IPS-18c (cell line): Measurements from ENCODE around the gene TSPEAR.

Experiments used
- H3K4me3 ChIP-seq: 2 replicates; pipeline ENCODE4 v1.7.0; 2013; ENCODE audit warnings: low read depth, mild to moderate bottlenecking, low read length, moderate library complexity; ENCODE audit not compliant: insufficient read depth
- H3K9me3 ChIP-seq: one replicate; pipeline ENCODE4 v1.6.1; 2013; ENCODE audit warnings: mild to moderate bottlenecking, low read length, moderate library complexity; ENCODE audit not compliant: control insufficient read depth, insufficient read depth

TSPEAR gene

GRCh38 chr21:44533891-44534627 lies 177.3 kb downstream of the TSPEAR start:
- no peaks in the 10 kb centered on the region for H3K9me3 ChIP-seq

DNA sequence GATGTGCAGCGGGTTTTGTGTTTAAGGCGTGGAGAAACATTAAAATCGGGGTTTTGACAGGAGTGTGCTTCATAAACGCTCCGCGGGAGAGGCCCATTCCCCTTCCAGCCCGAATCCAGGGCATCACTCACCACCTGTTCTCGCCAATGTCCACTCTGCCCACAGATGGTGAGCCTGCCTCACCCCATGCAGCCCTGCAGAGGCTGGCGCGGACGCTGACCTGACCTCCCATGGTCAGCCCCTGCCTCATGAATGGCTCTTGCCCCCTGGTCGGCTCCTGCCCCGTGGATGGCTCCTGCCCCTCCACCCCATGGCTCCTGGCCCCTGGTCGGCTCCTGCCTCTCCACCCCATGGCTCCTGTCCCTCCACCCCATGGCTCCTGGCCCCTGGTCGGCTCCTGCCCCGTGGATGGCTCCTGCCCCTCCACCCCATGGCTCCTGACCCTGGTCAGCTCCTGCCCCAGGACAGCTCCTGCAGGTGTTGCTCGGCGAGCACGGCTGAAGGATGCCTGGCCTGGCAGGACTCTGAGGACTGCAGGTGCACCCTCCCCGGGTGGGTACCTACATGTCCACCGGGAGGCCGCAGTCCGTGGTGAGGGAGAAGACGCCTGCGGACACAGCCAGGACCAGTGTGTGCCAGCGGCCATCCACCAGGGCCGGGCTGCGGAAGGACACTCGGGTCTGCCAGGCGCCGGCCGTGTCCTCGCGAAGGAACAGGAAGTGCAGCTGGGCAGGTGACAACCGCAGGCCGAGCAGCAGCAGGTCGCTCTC lies 178.1 kb downstream of the TSPEAR start:
- no peak overlapping the region for H3K4me3 ChIP-seq
- no peaks in the 10 kb centered on the region for H3K9me3 ChIP-seq

More at GRCh38 chr21:44533891-44534627, 177.3 kb downstream of the TSPEAR start:
- H3K4me3 ChIP-seq = no peak overlapping the region

- no peak overlapping the region for H3K4me3 ChIP-seq
- H3K9me3 ChIP-seq = no peaks in the 10 kb centered on the region
These were observed 178.7 kb downstream of the TSPEAR start for GRCh38 chr21:44532712-44533111.

DNA sequence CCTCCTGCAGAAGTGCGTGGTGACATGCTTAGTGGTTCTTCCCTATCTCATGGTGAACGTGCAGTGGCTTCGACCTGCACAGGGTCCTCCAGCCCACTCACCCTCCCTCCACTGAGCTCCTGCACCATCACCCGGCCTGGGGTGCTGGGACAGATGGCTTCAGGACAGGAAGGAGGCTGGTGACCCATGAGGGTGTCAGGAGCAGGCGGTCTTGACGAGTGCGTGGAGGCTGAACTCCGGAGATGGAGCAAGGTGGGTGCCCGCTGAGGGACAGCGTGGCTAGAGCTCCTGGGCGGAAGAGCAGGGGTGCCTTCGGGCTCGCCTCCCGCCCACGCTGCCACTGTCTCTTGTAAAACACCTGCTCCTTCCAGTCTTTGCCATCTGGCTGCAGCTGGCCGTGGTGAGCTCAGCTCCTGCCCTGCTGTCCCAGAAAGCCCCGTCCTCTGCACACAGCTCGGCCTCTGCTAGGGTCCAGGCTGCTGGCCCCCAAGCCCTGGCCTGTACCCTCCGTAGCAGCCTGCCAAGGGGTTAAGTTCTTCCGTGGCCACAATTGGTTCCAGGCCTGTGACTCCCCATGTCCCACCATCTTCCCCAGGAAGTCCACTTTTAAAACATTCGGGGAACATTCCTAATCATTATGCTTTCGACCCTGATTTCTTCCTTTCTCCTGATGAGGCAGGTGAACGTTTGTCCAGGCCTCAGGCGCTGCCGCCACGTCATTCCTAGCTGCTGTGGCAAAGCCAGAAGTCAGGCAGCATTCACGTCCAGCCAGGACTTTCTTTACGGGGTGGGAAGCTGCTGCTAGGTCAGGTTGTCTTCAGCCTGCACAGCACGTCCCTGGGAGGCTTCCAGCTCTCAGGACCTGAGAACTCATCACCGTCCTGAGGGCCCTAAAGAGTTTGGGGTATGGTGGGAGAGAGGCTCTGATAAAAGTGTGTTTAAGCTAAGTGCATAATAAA lies 179.5 kb downstream of the TSPEAR start:
- Histone ChIP-seq H3K9me3 (peaks cover 2% of the 10 kb centered on the region), H3K4me3 (no peak overlapping the region)

DNA sequence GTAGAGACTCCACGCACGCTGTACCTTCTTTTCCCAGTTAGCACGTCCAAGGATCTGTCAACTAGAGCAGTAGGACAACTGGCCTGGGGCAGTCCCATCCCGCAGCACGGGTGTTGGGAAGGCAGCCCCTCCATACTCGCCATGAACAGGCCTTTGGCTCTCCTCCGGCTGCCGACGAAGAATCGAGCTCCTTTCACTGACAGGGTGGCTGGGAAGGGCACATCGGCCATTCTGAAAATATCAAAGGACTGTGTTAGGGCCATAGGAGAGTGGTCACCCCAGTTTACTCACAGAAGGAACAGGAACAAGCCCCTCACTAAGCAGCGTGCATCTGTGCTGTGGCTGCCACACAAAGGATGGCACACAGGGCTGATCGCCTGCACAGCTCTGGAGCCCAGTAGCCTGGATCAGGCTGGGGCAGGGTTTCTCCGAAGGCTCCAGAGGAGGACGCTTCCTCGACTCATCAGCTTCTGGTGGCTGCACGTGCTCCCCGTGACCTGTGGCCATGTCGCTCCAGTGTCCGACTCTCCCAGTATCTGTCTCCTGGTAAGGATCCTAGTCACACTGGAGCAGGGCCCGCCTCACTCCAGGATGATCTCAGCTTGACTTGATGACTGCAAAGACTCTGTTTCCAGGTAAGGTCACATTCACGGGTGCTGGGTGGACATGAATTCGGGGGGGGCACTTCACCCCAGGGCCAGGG lies 180.3 kb downstream of the TSPEAR start:
- peaks cover 2% of the 10 kb centered on the region for H3K9me3 ChIP-seq
- no peak overlapping the region for H3K4me3 ChIP-seq

- peaks cover 2% of the 10 kb centered on the region for H3K9me3 ChIP-seq
These were observed 181.0 kb downstream of the TSPEAR start for GRCh38 chr21:44530221-44530902.

GRCh38 chr21:44529503-44530125 lies 181.8 kb downstream of the TSPEAR start:
- H3K9me3 ChIP-seq = peaks cover 2% of the 10 kb centered on the region
- H3K4me3 ChIP-seq = no peak overlapping the region

More at GRCh38 chr21:44530221-44530902, 181.0 kb downstream of the TSPEAR start:
- H3K4me3 ChIP-seq = no peak overlapping the region

DNA sequence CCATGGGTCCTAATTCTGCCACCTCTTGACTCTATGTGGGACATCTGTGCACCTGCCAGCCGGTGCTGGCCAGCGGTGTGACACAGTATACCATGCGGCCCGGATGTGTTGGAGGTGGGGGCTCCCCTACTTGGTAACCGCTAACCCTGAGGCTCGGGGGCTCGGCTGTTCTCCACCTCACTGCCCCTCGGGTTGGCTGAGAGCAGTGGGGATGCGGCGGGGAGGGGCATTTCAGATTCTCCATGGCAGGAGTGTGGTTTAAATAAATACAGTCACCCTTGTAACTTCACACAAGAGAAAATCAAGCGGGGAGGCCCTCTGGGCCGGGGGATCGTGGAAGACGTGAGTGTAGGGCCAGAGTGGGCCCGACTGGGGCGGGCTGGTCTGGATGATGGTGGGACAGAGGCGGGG lies 182.4 kb downstream of the TSPEAR start:
- Histone ChIP-seq H3K9me3 (peaks cover 2% of the 10 kb centered on the region), H3K4me3 (no peak overlapping the region)

- no peak overlapping the region for H3K4me3 ChIP-seq
- H3K9me3 ChIP-seq = peaks cover 2% of the 10 kb centered on the region
These were observed 182.8 kb downstream of the TSPEAR start for GRCh38 chr21:44528634-44528995.

DNA sequence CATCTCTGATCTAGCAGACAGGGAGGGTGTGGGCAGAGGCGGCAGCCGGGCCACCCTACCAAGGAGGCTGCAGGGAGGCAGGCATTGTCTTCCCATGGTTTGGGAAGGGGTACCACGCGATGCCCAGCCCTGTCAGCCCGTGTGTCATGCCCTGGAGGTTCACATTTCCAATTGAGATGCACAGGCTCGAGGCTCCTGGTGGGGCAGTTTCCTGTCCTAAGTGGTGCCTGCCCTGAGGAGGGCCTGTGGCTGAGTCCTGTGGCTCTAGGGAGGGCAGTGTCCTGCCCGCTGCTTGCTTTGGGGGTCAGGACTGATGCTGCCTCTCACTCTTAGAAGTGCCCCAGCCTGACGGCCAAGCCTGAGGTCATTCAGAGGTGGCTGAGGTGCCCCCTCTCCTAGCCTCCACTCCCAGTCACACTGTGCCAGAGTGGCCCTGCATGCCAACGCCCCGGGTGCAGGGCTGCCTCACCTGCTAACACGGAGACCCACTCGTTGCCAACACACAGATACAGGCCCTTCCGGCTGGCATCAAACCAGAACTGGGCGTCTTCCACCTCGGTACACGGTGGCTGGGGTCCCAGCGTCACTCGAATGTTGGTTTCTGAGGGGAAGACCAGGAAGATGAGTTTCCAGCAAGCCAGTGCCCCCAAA lies 183.3 kb downstream of the TSPEAR start:
- Histone ChIP-seq H3K4me3 (no peak overlapping the region), H3K9me3 (peaks cover 2% of the 10 kb centered on the region)

- Histone ChIP-seq H3K4me3 (no peak overlapping the region), H3K9me3 (peaks cover 2% of the 10 kb centered on the region)
These were observed 184.0 kb downstream of the TSPEAR start for GRCh38 chr21:44527156-44527982.

DNA sequence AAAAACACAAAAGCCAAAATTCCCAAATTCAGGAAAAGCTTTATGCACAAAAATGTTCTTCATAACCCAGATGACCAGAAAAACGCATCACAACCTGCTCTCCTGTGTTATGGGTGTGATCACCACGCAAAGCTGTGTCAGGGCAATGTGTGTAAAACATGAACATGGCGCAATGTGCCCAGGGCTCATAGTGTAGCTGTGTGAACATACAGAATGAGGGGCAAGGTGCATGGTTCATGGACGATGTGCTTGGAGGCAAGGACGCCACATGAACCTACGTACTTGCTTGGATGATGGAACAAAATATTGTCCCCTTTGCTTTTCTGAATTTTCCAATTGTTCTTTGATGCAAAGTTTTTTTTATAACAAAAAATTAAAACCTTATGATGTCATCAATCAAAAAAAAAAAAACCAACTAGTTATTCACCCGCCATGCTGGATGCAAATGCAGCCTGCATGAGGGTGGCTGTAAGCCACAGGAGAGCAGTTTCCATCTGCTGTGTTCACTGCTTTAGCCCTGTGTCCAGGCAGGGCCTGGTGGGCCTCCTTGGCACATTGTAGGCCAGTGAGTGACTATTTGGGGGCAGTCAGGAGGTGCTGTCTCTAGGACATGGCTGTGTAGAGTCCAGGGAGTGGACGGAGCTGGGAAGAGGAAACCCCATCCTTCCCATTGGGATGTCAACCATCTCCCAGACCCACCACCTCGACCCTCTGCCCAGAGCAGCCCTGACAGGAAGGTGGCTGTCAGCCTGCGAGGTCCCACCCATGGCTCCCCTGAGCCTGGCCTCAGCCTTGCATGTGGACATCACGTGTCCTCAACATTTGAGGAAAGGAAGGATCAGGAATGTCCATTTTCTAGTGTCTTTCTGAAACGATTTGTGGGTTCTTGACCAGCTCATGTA lies 185.0 kb downstream of the TSPEAR start:
- Histone ChIP-seq H3K4me3 (no peak overlapping the region), H3K9me3 (peaks cover 2% of the 10 kb centered on the region)

DNA sequence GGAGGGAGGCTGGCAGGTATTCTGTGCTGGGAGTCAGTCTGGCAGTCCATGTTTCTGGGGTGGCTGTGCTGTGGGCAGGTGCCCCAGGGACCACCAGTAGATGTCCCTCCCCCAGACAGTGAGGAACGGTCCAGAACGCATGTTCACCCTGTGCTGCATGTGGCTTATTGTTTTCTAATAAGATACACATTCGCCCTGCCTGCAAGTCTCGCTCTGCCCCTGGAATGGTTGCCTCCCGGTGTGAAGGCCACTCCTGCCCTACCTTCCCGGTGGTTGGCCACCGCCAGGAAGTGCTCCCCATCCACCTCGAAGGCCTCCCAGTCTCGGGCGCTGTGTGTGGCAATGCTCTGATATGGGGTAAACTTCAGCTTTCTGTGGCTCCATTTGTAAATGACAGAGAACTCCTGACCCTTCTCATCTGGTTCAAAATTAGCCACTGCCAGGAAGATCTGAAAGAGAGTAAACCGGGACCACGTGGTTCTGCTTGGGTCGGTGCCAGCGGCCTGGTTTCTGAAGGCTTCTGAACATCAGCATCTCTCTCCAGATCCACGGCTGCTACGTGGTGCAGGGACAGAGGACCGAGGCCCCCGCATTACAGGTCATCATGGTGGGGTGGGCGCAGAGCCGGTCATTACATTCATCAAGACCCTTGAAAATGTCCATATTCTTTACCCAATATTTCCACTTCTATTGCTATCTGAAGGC lies 185.8 kb downstream of the TSPEAR start:
- H3K4me3 ChIP-seq = no peak overlapping the region
- H3K9me3 ChIP-seq = peaks cover 4% of the 10 kb centered on the region
